ENCODE results near the gene TNIK. TPM values are rescaled to one million over a fixed set of nuclear protein-coding genes. Genes with fewer than 3 reads are reported as not detected.

Gene TNIK
- total RNA-seq, 1 donor from 2014 or later = 35.3 TPM

- DNase-seq (peak; percentile 84), ATAC-seq (peak; percentile 69)
- TF ChIP-seq, protein P1, sequence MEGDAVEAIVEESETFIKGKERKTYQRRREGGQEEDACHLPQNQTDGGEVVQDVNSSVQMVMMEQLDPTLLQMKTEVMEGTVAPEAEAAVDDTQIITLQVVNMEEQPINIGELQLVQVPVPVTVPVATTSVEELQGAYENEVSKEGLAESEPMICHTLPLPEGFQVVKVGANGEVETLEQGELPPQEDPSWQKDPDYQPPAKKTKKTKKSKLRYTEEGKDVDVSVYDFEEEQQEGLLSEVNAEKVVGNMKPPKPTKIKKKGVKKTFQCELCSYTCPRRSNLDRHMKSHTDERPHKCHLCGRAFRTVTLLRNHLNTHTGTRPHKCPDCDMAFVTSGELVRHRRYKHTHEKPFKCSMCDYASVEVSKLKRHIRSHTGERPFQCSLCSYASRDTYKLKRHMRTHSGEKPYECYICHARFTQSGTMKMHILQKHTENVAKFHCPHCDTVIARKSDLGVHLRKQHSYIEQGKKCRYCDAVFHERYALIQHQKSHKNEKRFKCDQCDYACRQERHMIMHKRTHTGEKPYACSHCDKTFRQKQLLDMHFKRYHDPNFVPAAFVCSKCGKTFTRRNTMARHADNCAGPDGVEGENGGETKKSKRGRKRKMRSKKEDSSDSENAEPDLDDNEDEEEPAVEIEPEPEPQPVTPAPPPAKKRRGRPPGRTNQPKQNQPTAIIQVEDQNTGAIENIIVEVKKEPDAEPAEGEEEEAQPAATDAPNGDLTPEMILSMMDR (IDR thresholded peaks at IDR 0.05) = no peak
- Histone ChIP-seq H3K9me3 (no peaks in the 10 kb centered on the region), H3K27me3 (no peaks in the 10 kb centered on the region), H3K27ac (peak overlapping the region; percentile 38), H3K4me3 (peak overlapping the region; percentile 78), H3K36me3 (no peaks in the 10 kb centered on the region), H3K4me1 (peaks cover 14% of the 10 kb centered on the region)
- intact Hi-C loops (cut with DNase I) = no loop called here
Measured at GRCh38 chr3:171460725-171461524, 720 bp upstream of the TNIK start.

DNA sequence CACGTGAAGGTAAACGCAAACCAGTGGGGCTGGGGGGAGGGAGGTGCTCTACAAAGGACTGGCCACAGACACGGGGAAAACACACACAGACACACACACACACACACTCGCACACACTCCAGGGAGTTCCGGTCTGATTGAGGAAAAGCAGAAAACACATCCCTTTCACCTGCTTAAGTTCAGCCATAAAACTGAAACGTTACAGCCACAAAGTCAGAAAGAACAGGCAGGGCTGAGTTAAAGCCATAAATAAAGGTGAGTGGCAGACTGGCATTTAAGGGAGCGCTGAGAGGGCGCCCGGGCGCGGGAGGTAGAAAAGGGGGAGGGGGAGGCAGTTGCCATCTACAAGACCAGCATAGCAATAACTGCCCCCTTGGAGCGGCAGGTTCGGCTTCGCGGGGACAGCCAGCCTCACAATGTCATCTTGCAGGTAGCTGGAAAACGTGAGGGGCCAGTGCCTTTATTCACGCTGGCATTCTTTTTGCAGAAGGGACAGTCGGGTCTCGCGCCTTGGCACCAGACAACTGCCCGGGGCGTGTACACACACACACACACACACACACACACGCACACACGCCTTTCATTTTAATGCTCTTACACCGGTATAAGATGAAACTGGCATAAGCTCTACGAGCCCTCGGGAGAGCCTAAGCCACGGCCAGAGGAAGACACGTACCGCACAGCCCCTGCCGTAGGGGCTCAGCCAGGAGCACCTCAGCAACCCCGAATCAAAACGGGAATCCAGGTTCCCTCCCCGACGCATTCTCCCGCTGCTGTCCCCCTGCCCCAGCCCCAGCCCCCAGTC, 866 bp downstream of the TNIK start:
- Histone ChIP-seq H3K27ac (peak overlapping the region; percentile 70), H3K27me3 (no peaks in the 10 kb centered on the region), H3K4me3 (peak overlapping the region; percentile 78), H3K36me3 (no peaks in the 10 kb centered on the region), H3K4me1 (peaks cover 14% of the 10 kb centered on the region), H3K9me3 (no peaks in the 10 kb centered on the region)
- intact Hi-C loops (cut with DNase I) = no loop called here
- peak; percentile 76 for DNase-seq
- peak; percentile 14 for ATAC-seq
- TF ChIP-seq, protein P1 (IDR thresholded peaks at IDR 0.05) = no peak

- no peaks in the 10 kb centered on the region for H3K36me3 ChIP-seq
- H3K4me3 ChIP-seq = peak overlapping the region; percentile 78
- H3K4me1 ChIP-seq = peaks cover 14% of the 10 kb centered on the region
- H3K27me3 ChIP-seq = no peaks in the 10 kb centered on the region
- intact Hi-C loops (cut with DNase I) = no loop called here
- ATAC-seq (no peak), DNase-seq (no peak)
- no peaks in the 10 kb centered on the region for H3K9me3 ChIP-seq
- TF ChIP-seq, protein P1 (IDR thresholded peaks at IDR 0.05) = no peak
- H3K27ac ChIP-seq = no peak overlapping the region
Measured at GRCh38 chr3:171458864-171459136, 1.4 kb downstream of the TNIK start.

DNA sequence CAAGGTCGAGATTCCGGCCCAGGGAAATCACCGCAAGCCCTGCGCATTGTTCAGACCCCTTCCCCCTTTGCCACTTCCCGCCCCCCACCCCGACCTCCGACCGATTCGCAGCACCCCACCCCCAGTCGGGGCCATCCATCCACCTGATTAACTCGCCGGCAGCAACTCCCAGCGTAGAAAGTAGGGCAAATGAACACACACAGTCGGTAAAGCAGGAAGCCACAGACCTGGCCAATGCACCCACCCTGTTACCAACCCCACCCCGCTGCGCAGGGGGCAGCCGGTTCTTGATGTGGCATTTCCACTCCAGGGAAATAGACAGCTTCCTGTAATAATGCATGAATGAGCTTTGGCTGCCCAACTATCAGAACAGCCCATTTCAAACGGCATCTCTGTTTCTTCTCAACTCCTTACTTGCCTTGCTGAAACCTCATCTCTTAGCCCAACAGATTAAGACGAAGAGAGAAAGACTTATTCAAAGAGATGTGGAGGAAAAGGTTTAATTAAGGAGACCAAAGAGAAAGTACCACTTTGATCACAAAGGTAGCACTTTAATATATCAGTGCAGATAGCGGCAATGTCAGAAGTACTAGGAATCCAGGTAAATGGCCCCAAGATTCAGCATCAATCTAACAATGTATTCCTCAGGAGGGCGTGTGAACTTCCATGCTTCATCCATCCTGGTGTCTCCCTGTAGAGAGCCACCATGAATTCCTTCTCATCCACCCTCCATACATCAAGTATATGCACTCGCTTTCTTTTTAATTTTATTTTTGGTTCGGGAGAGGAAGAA, 1.9 kb downstream of the TNIK start:
- Histone ChIP-seq H3K4me1 (peaks cover 14% of the 10 kb centered on the region), H3K4me3 (peak overlapping the region; percentile 78), H3K27ac (no peak overlapping the region), H3K27me3 (no peaks in the 10 kb centered on the region), H3K9me3 (no peaks in the 10 kb centered on the region), H3K36me3 (no peaks in the 10 kb centered on the region)
- intact Hi-C loops (cut with DNase I) = no loop called here
- ATAC-seq (no peak), DNase-seq (no peak)
- TF ChIP-seq, protein P1 (IDR thresholded peaks at IDR 0.05) = no peak

DNA sequence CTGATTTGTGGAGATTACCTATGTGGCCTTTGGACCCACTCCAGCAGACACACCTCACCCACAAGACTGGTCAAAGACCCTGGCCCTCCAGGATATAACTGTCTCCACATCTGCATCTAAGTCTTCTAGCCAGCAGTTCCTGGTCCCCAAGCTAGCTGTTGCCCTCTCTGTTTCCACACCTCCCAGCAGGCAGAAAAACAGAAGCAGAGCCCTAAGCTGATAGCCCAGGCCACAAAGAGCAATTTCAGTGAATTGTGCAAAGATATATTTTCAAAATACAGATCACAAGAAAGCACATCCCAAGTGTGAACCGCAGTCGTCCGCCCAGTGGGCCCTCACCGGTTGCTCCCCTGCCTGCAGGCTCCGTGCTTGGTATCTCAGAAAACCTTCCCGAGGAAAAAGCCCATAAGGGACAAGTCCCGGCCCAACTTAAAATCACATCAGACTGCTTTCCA, 2.6 kb downstream of the TNIK start:
- no peak for ATAC-seq
- peaks cover 14% of the 10 kb centered on the region for H3K4me1 ChIP-seq

More for the DNA sequence above, 2.6 kb downstream of the TNIK start:
- Histone ChIP-seq H3K36me3 (no peaks in the 10 kb centered on the region), H3K4me3 (peak overlapping the region; percentile 78), H3K27ac (no peak overlapping the region), H3K27me3 (no peaks in the 10 kb centered on the region), H3K9me3 (no peaks in the 10 kb centered on the region)
- no peak for DNase-seq
- TF ChIP-seq, protein P1 (IDR thresholded peaks at IDR 0.05) = no peak
- intact Hi-C loops (cut with DNase I) = no loop called here

Measured in upper lobe of right lung (tissue), 1 donor.